ENCODE data around the gene NOTUM.

The NOTUM gene

DNA sequence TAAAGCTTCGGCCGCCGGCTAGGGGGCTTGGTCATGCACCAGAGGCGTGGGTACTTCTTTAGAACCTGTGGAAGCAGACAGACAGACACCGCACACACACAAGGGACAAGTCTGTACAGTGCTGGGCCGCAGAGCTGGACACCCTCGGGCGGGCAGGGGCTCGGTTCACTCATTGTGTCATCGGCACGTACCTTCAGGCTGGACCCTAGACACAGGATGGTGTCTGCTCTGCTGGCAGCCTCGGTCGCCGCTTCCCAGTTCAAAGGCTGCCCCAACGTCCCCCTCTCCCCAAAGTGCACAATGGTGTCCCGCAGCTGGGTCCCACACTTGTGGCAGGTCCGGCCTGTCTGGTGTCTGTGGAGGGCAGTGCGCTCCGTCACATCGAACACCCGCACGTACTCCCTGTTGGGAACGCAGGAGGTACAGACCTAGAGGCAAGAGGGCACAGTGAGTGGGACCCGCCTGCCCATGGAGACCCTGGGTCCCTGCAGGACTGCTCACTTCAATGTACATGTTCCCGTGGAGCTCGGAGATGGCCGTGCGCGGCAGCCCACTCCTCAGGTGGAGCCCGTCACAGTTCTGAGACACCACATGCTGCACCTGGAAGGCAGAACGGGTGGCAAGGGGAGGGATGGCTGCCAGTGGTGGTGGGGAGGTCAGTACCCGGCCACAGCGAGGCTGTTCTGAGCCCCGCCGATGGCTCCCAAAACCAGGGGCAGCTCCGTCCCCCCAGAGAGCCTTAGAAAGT is 46.7 kb downstream of the NOTUM start:
- no peak overlapping the region for H3K4me3 ChIP-seq (ENCODE audit: control insufficient read depth, low read depth, low read length)
- no peak for DNase-seq (ENCODE audit: low read depth)
- TF ChIP-seq, protein P1, sequence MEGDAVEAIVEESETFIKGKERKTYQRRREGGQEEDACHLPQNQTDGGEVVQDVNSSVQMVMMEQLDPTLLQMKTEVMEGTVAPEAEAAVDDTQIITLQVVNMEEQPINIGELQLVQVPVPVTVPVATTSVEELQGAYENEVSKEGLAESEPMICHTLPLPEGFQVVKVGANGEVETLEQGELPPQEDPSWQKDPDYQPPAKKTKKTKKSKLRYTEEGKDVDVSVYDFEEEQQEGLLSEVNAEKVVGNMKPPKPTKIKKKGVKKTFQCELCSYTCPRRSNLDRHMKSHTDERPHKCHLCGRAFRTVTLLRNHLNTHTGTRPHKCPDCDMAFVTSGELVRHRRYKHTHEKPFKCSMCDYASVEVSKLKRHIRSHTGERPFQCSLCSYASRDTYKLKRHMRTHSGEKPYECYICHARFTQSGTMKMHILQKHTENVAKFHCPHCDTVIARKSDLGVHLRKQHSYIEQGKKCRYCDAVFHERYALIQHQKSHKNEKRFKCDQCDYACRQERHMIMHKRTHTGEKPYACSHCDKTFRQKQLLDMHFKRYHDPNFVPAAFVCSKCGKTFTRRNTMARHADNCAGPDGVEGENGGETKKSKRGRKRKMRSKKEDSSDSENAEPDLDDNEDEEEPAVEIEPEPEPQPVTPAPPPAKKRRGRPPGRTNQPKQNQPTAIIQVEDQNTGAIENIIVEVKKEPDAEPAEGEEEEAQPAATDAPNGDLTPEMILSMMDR (conservative IDR thresholded peaks at IDR 0.05; ENCODE audit: control insufficient read depth, insufficient read depth, low read depth, low read length), result no peak

DNA sequence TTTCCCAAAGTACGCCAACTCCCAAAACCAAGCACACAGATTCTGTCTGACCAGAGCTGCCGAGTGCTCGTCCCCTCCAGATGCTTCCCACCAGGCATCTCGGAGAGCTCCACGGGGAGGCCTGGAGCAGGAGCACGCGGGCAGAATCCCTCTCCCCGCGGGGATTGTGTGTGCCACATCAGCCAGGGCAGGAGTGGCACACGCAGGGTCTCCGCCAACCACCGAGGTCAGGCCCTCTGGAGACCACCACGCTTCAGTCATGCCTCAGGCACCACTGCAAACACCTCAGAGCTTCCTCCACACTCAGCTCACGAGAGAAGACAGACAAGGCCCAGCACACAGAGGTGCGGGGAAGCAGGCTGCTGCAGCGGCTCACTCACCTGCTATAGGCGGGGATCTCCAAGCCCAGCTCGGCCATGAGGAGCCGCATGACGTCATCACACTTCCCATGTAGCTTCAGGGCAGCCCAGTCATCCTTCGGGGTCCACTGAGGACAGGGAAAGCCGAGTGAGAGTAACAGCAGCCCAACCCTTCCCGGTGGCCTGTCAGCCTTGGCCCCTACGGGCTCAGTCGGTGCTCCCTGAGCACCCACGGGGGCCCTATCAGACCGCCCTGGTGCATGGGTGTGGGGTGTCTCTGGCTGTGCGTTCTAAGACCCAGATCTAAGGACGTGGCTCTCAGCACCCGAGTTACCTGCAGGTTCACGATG is 47.4 kb downstream of the NOTUM start:
- H3K4me3 ChIP-seq (ENCODE audit: control insufficient read depth, low read depth, low read length), result no peak overlapping the region
- TF ChIP-seq, protein P1 (conservative IDR thresholded peaks at IDR 0.05; ENCODE audit: control insufficient read depth, insufficient read depth, low read depth, low read length), result no peak
- no peak for DNase-seq (ENCODE audit: low read depth)

GRCh38 chr17:81912441-81913309 is 48.3 kb downstream of the NOTUM start:
- DNase-seq (ENCODE audit: low read depth), result no peak
- TF ChIP-seq, protein P1 (conservative IDR thresholded peaks at IDR 0.05; ENCODE audit: control insufficient read depth, insufficient read depth, low read depth, low read length), result no peak
- H3K4me3 ChIP-seq (ENCODE audit: control insufficient read depth, low read depth, low read length), result no peak overlapping the region

- no peak overlapping the region for H3K4me3 ChIP-seq (ENCODE audit: control insufficient read depth, low read depth, low read length)
- TF ChIP-seq, protein P1 (conservative IDR thresholded peaks at IDR 0.05; ENCODE audit: control insufficient read depth, insufficient read depth, low read depth, low read length), result no peak
- DNase-seq (ENCODE audit: low read depth), result no peak
Observed at GRCh38 chr17:81911969-81912368, 49.0 kb downstream of the NOTUM start.

- peak within 1 kb of the TSS; percentile 71 for H3K4me3 ChIP-seq (ENCODE audit: control insufficient read depth, low read depth, low read length)
- DNase-seq (ENCODE audit: low read depth), result peak; percentile 76
- TF ChIP-seq, protein P1 (conservative IDR thresholded peaks at IDR 0.05; ENCODE audit: control insufficient read depth, insufficient read depth, low read depth, low read length), result no peak
Observed at GRCh38 chr17:81911277-81911961, 49.6 kb downstream of the NOTUM start, which contains the start of gene PCYT2. Gene PCYT2, minus strand, starts transcription at chr17:81911399. Its CDS starts 44 bp downstream, at chr17:81911355.

DNA sequence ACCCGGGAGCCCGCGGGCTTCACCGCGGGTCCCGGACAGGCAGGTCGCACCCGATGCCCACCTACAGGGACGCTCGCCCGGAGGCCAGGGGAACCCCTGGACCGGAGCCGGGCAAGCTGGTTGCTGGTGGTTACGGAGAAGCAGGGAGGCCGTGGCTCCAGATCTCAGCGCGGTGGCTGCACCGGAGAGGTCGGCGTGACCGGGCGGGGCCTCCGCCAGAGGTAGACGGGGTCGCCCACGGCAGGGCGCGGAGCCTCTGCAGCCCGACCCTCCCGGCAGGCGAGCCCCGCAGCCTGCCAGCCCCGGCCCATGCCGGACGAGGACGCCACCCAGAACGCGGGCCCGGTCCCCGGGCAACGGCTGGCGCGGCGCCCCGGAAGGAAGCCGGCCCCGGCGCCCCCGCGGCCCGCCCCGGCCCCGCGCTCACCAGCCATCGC is 50.1 kb downstream of the NOTUM start:
- TF ChIP-seq, protein P1 (conservative IDR thresholded peaks at IDR 0.05; ENCODE audit: control insufficient read depth, insufficient read depth, low read depth, low read length), result no peak
- DNase-seq (ENCODE audit: low read depth), result no peak
- peak overlapping the region; percentile 71 for H3K4me3 ChIP-seq (ENCODE audit: control insufficient read depth, low read depth, low read length)

Measured in fibroblast of mammary gland (primary cell).